C4-2B (cell line): Measurements from ENCODE around the gene HOXA5.

ENCODE experiments used
- ZFX ChIP-seq: fragments of 450-650 bp; IDR thresholded peaks from 2 replicates; pipeline ENCODE4 v1.6.1; 2017
- TF ChIP-seq, protein P1 (sequence below): fragments of 450-650 bp; conservative IDR thresholded peaks from 2 replicates; pipeline ENCODE4 v1.5.1; 2017; ENCODE audit warnings: mild to moderate bottlenecking

DNA sequence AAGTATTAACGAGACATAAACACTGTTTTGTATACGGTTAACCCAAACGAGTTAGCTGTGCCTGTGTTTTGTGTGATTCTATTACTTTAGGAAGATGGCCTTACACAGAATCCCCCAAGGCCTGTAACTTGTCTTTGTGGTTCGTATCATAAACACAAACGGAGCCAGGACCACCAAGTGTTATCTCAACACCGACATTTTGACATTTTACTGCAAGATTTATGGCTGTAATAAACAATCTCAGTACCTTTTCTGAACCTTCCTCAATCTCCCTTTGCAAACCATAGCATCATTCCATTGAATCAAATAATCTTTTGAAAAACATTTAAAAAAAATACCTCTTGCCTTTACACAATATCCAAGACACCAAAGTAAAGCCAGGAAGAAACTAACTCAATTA is 10.5 kb downstream of the HOXA5 start:
- TF ChIP-seq, protein P1, sequence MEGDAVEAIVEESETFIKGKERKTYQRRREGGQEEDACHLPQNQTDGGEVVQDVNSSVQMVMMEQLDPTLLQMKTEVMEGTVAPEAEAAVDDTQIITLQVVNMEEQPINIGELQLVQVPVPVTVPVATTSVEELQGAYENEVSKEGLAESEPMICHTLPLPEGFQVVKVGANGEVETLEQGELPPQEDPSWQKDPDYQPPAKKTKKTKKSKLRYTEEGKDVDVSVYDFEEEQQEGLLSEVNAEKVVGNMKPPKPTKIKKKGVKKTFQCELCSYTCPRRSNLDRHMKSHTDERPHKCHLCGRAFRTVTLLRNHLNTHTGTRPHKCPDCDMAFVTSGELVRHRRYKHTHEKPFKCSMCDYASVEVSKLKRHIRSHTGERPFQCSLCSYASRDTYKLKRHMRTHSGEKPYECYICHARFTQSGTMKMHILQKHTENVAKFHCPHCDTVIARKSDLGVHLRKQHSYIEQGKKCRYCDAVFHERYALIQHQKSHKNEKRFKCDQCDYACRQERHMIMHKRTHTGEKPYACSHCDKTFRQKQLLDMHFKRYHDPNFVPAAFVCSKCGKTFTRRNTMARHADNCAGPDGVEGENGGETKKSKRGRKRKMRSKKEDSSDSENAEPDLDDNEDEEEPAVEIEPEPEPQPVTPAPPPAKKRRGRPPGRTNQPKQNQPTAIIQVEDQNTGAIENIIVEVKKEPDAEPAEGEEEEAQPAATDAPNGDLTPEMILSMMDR: no peak
- TF ChIP-seq ZFX: no peak
